ENCODE measurements around the gene SNX25. TPM values are rescaled to one million over a fixed set of nuclear protein-coding genes. Genes with fewer than 3 reads are reported as not detected.

The SNX25 gene
- total RNA-seq, 1 donor from 2014 or later, result 29.5 TPM

GRCh38 chr4:185217408-185217975 is 8.1 kb downstream of the SNX25 start:
- no peak for TF ChIP-seq EZH2 (IDR thresholded peaks at IDR 0.05; ENCODE audit: insufficient read depth, low read length)
- TF ChIP-seq CTCF (IDR thresholded peaks at IDR 0.05; ENCODE audit: insufficient read depth, low read depth, low read length), result no peak
- no peak for FAIRE-seq
- no peak overlapping the region for H3K4me3 Mint-ChIP-seq (ENCODE audit: unreplicated experiment)

GRCh38 chr4:185218312-185218711 is 8.9 kb downstream of the SNX25 start:
- Histone ChIP-seq H3K9me3 (ENCODE audit: insufficient read depth, low read depth, low read length) (no peaks in the 10 kb centered on the region), H3K27me3 (ENCODE audit: insufficient read depth, low read length) (no peaks in the 10 kb centered on the region), H3K4me3 (ENCODE audit: insufficient read depth, low read depth, low read length) (no peak overlapping the region), H3K9ac (ENCODE audit: low read length) (no peak overlapping the region), H2AFZ (ENCODE audit: low read depth, low read length) (no peak overlapping the region), H4K20me1 (ENCODE audit: insufficient read depth, low read length) (peaks cover 44% of the 10 kb centered on the region), H3K27ac (ENCODE audit: low read depth, low read length) (no peak overlapping the region), H3K79me2 (ENCODE audit: insufficient read depth, low read length) (peaks cover 89% of the 10 kb centered on the region), H3K4me1 (ENCODE audit: insufficient read depth, low read length) (peaks cover 24% of the 10 kb centered on the region), H3K4me2 (ENCODE audit: low read length) (no peak overlapping the region), H3K36me3 (ENCODE audit: insufficient read depth, low read length) (no peaks in the 10 kb centered on the region)
- no peaks in the 10 kb centered on the region for H3K9me3 Mint-ChIP-seq (ENCODE audit: unreplicated experiment)
- peaks cover under 1% of the 10 kb centered on the region for H3K36me3 Mint-ChIP-seq (ENCODE audit: low read depth, unreplicated experiment)
- no peak for TF ChIP-seq EZH2 (IDR thresholded peaks at IDR 0.05; ENCODE audit: insufficient read depth, low read length)
- no peak for TF ChIP-seq CTCF (IDR thresholded peaks at IDR 0.05; ENCODE audit: insufficient read depth, low read depth, low read length)
- H3K27ac Mint-ChIP-seq (ENCODE audit: unreplicated experiment), result no peak overlapping the region
- DNase-seq (ENCODE audit: low read depth), result no peak
- H3K27me3 Mint-ChIP-seq (ENCODE audit: low read depth, unreplicated experiment), result no peaks in the 10 kb centered on the region
- no peak overlapping the region for H3K4me3 Mint-ChIP-seq (ENCODE audit: unreplicated experiment)
- H3K4me1 Mint-ChIP-seq (ENCODE audit: low read depth, unreplicated experiment), result peaks cover 33% of the 10 kb centered on the region
- no peak for FAIRE-seq

More at GRCh38 chr4:185217408-185217975, 8.1 kb downstream of the SNX25 start:
- Histone ChIP-seq H3K79me2 (ENCODE audit: insufficient read depth, low read length) (peaks cover 91% of the 10 kb centered on the region), H3K4me2 (ENCODE audit: low read length) (no peak overlapping the region), H3K4me1 (ENCODE audit: insufficient read depth, low read length) (peaks cover 17% of the 10 kb centered on the region), H3K27me3 (ENCODE audit: insufficient read depth, low read length) (no peaks in the 10 kb centered on the region), H3K27ac (ENCODE audit: low read depth, low read length) (no peak overlapping the region), H3K9ac (ENCODE audit: low read length) (no peak overlapping the region), H2AFZ (ENCODE audit: low read depth, low read length) (no peak overlapping the region), H3K9me3 (ENCODE audit: insufficient read depth, low read depth, low read length) (no peaks in the 10 kb centered on the region), H3K4me3 (ENCODE audit: insufficient read depth, low read depth, low read length) (no peak overlapping the region), H4K20me1 (ENCODE audit: insufficient read depth, low read length) (peaks cover 48% of the 10 kb centered on the region), H3K36me3 (ENCODE audit: insufficient read depth, low read length) (no peaks in the 10 kb centered on the region)
- Mint-ChIP-seq H3K36me3 (ENCODE audit: low read depth, unreplicated experiment) (no peaks in the 10 kb centered on the region), H3K4me1 (ENCODE audit: low read depth, unreplicated experiment) (peaks cover 33% of the 10 kb centered on the region), H3K27ac (ENCODE audit: unreplicated experiment) (no peak overlapping the region), H3K27me3 (ENCODE audit: low read depth, unreplicated experiment) (no peaks in the 10 kb centered on the region), H3K9me3 (ENCODE audit: unreplicated experiment) (no peaks in the 10 kb centered on the region)
- no peak for DNase-seq (ENCODE audit: low read depth)

- Histone ChIP-seq H3K36me3 (ENCODE audit: insufficient read depth, low read length) (no peaks in the 10 kb centered on the region), H3K4me3 (ENCODE audit: insufficient read depth, low read depth, low read length) (no peak overlapping the region), H3K4me1 (ENCODE audit: insufficient read depth, low read length) (peaks cover 25% of the 10 kb centered on the region), H3K9me3 (ENCODE audit: insufficient read depth, low read depth, low read length) (no peaks in the 10 kb centered on the region), H3K27ac (ENCODE audit: low read depth, low read length) (no peak overlapping the region), H3K9ac (ENCODE audit: low read length) (no peak overlapping the region), H4K20me1 (ENCODE audit: insufficient read depth, low read length) (peaks cover 43% of the 10 kb centered on the region), H3K4me2 (ENCODE audit: low read length) (peak overlapping the region; percentile 47), H3K27me3 (ENCODE audit: insufficient read depth, low read length) (no peaks in the 10 kb centered on the region), H3K79me2 (ENCODE audit: insufficient read depth, low read length) (peaks cover 84% of the 10 kb centered on the region), H2AFZ (ENCODE audit: low read depth, low read length) (no peak overlapping the region)
- DNase-seq (ENCODE audit: low read depth) (peak; percentile 77), FAIRE-seq (no peak)
- no peak overlapping the region for H3K27ac Mint-ChIP-seq (ENCODE audit: unreplicated experiment)
- H3K36me3 Mint-ChIP-seq (ENCODE audit: low read depth, unreplicated experiment), result peaks cover 3% of the 10 kb centered on the region
- no peaks in the 10 kb centered on the region for H3K27me3 Mint-ChIP-seq (ENCODE audit: low read depth, unreplicated experiment)
- no peak overlapping the region for H3K4me3 Mint-ChIP-seq (ENCODE audit: unreplicated experiment)
- no peaks in the 10 kb centered on the region for H3K9me3 Mint-ChIP-seq (ENCODE audit: unreplicated experiment)
- H3K4me1 Mint-ChIP-seq (ENCODE audit: low read depth, unreplicated experiment), result peaks cover 31% of the 10 kb centered on the region
- TF ChIP-seq EZH2 (IDR thresholded peaks at IDR 0.05; ENCODE audit: insufficient read depth, low read length), result no peak
- no peak for TF ChIP-seq CTCF (IDR thresholded peaks at IDR 0.05; ENCODE audit: insufficient read depth, low read depth, low read length)
These were observed 10.3 kb downstream of the SNX25 start for GRCh38 chr4:185219551-185220344.
